Coronary artery (tissue), 2 donors: ENCODE results near the gene LTBP3.
A peak's percentile ranks its signal among the peaks of the same experiment; 100 is the strongest.

Experiments
- DNase-seq: peaks from one replicate; pipeline ENCODE4 v3.0.0-alpha.2; 2017; ENCODE audit warnings: low spot score
- H3K27ac ChIP-seq, 2 donors: fragments of 200-600 bp; sonication (generic); one replicate each; pipeline ENCODE4 v1.5.1; 2016 to 2019
- H3K4me3 ChIP-seq: fragments of 200-600 bp; sonication (generic); 2 replicates; pipeline ENCODE4 v1.5.1; 2016; ENCODE audit warnings: mild to moderate bottlenecking, moderate library complexity
- CTCF ChIP-seq: fragments of 200-600 bp; sonication (generic); IDR thresholded peaks from one replicate; pipeline ENCODE4 v1.5.1; 2019; ENCODE audit warnings: antibody characterized with exemption

Gene LTBP3

GRCh38 chr11:65590240-65590738 lies 32.1 kb upstream of the LTBP3 start:
- DNase-seq, result no peak
- H3K4me3 ChIP-seq, result no peak overlapping the region
- H3K27ac ChIP-seq, result peak overlapping the region in 1 of 2 donors; percentile 91
- TF ChIP-seq CTCF, result no peak

GRCh38 chr11:65589444-65590239 lies 31.5 kb upstream of the LTBP3 start:
- DNase-seq, result no peak
- H3K27ac ChIP-seq, result peak overlapping the region in 1 of 2 donors; percentile 91

GRCh38 chr11:65588199-65589054 lies 30.3 kb upstream of the LTBP3 start:
- H3K27ac ChIP-seq, result peak overlapping the region; percentile 72 to 91
- H3K4me3 ChIP-seq, result peak overlapping the region; percentile 15
- TF ChIP-seq CTCF, result no peak
- DNase-seq, result no peak

More at GRCh38 chr11:65589444-65590239, 31.5 kb upstream of the LTBP3 start:
- no peak overlapping the region for H3K4me3 ChIP-seq
- TF ChIP-seq CTCF, result no peak

- Histone ChIP-seq H3K27ac (peak overlapping the region; percentile 39 to 91), H3K4me3 (peak overlapping the region; percentile 51)
- TF ChIP-seq CTCF, result no peak
- no peak for DNase-seq
Measured at GRCh38 chr11:65586676-65587075, 28.5 kb upstream of the LTBP3 start.

- Histone ChIP-seq H3K27ac (peak overlapping the region; percentile 39 to 91), H3K4me3 (no peak overlapping the region)
- TF ChIP-seq CTCF, result no peak
- no peak for DNase-seq
Measured at GRCh38 chr11:65586247-65586630, 28.1 kb upstream of the LTBP3 start.

GRCh38 chr11:65585396-65586246 lies 27.5 kb upstream of the LTBP3 start:
- Histone ChIP-seq H3K27ac (peak overlapping the region; percentile 8 to 91), H3K4me3 (no peak overlapping the region)
- no peak for TF ChIP-seq CTCF
- no peak for DNase-seq
